ENCODE measurements around the gene PRR12.

Gene PRR12

DNA sequence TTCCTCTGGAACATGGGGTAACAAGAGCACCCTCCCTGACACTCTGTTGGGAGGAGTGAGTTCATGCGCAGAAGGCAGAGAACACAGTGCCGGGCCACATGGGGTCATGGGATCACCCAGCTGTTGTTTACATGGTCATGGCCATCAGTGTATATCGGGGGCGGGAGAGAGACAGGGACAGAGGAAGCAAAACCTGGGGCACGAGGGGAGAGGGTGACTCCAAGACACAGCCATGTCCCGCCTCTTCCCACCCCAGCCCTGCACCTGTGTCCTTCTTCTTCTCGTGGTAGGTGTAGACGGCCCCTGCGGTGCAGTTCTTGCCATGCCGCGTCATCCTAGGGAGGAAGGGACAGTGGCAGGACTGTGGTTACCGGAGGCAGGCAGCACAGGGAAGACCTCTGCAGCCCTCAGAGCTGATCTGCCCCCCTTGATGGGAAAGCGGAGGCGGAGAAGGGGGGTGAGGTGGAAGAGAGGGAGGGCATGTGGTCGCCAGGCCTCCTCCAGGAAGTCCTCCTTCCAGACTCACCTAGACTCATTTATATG is 30.6 kb upstream of the PRR12 start:
- no peak for DNase-seq (ENCODE audit: low read depth)

DNA sequence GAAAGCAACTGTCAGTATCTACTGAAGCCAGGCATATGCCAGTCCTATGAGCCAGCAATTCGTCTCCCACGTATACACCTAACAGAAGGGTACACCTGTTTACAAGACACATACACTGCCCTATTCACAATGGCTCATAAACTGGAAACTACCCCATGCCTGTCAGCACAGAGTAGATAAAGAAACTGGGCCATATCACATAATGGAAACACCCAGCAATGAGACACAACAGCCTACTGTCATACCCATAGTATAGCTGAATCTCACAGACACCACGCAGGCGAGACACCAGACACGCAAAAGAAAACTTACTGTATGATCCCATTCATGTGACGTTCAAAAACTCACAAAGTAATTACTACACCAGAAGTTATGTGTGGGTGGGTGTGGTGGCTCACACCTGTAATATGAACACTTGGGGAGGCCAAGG is 26.4 kb upstream of the PRR12 start:
- no peak for DNase-seq (ENCODE audit: low read depth)

DNA sequence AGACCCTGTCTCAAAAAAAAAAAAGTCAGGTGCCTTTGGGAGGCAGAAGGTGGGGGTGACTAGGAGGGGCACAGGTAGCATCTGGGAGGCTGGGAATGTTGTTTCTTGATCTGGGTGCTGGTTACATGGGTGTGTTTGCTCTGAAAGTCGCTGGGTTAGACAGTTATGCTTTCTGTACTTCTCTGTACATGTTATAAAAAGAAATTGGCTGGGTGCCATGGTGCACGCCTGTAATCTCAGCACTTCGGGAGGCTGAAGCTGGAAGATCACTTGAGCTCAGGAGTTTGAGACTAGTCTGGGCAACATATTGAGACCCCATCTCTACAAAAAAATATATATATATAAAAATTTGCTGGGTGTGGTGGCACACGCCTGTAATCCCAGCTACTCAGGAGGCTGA is 25.7 kb upstream of the PRR12 start:
- DNase-seq (ENCODE audit: low read depth): no peak

DNA sequence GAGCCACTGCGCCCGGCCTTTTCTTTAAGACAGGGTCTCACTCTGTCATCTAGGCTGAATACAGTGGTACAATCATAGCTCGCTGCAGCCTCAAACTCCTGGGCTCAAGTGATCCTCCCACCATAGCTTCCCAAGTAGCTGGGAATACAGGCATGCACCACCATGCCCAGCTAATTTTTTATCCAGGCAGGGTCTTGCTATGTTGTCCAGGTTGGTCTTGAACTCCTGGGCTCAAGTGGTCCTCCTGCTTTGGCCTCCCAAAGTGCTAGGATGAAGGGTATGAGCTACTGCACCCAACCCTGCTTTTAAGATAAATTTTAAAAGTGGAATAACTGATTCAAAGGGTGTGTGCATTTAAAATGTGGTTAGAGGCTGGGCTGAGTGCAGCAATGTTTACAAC is 24.7 kb upstream of the PRR12 start:
- DNase-seq (ENCODE audit: low read depth): no peak

DNA sequence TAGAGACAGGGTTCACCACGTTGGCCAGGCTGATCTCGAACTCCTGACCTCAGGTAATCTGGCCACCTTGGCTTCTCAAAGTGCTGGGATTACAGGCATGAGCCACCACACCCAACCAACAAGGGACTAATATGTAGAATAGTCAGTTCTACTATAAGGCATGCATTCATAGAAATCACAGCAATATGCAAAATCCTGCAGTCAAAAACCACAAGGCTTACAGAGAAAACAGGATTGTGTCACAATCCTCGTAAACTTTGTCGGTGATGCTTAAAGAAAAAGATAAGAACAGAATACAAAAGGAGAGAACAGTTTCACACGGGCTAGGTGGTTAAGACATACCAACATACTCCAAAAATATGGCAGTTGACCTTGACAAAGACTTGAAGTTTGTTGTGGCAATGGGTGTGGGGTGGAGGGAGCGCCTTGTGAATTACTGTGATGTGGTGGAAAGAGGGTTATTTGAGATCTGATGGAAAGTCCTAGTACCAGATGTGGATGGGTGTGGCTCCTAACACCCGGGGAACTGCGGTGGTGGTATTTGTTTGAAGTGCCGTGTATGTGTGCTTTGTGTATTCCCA is 23.0 kb upstream of the PRR12 start:
- DNase-seq (ENCODE audit: low read depth): no peak

DNA sequence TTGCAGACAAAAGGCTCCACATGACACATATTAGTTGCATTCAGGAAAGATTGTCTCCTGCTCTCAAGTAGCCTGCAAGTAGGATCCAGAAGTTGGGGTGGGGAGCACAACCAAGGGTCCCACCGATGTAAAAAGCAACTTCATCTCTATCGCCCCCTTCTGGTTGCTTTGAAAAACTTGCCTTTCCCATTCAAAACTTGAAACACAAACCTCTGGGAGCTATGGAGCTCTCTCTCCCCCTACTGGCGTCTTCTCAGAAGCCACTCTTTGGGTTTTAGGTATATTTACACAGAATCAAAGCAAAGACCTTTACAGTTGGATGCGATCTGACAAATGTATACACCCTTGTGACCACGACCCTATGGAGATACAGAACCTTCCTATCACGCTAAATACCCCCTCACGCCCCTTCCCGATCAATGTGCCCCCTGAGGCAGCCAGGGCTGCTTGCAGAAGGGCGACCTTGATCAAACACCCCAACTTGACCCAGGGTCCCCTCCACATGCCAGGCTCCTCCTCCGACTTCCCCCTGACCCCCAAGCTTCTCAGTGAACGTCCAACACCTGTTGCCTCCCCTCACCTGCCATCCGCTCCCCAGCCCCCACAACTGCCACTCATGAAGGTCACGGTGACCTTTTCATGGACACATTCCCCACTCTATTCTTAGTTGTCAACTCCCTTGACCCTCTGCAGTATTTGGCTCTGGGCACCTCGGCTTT is 20.7 kb upstream of the PRR12 start:
- DNase-seq (ENCODE audit: low read depth): peak; percentile 89

DNA sequence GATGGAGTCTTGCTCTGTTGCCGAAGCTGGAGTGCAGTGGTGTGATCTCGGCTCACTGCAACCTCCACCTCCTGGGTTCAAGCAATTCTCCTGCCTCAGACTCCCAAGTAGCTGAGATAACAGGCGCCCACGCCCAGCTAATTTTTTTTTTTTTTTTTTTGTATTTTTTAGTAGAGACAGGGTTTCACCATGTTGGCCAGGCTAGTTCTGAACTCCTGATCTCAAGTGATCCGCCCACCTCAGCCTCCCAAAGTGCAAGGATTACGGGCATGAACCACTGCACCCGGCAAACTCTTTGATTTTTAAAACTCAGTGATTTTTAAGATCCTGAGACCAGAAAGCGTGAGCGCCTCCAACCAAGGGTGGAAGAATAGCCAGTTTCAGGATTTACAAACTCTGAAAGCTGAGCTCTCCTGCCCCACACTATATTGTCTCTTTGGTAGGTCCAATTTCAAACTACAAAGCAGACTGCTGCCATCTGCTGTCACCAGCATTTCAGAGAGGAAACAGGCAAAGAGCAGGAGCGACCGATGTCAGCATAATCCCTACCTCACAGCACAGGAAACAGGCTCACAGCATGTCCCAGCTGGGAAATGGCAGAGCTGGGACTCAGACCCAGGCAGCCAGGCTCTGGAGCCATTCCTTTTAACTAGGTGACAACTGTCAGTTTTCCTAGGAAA is 19.8 kb upstream of the PRR12 start:
- DNase-seq (ENCODE audit: low read depth): no peak

DNA sequence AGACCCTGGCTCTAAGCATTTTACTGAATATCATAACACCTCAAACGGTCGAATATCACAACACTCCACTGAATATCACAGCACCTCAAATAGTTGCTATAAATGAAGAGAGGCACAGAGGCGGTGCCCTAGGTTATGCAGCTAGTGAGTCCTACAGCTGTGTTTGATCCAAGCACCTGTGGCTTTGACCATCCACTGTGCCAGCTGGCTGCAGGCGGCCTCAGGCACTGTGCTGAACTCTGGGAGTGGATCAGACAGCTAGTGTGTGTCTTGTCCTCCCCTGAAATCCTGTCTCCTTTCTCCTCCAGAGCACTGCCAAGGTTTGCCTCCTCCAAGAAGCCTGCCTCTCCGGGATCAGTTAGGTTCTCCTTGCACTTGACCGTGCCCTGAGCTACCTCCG is 18.0 kb upstream of the PRR12 start:
- no peak for DNase-seq (ENCODE audit: low read depth)

DNA sequence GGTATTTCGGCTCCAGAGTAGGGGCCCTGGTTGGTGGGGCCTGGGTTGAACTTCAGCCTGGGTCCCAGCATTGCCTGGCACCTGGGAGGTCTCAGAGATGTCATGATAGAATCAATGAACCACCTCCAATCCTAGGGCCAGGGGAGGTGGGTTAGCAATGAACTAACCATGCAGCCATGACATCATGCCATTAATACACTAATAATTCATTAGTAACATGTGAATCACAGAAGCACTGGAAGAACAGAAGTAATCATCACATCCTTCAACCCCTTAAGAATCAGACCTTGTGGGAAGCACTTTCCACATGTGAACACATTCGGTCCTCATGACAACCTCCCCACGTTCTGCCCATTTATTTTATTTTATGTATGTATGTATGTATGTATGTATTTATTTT is 17.6 kb upstream of the PRR12 start:
- no peak for DNase-seq (ENCODE audit: low read depth)

DNA sequence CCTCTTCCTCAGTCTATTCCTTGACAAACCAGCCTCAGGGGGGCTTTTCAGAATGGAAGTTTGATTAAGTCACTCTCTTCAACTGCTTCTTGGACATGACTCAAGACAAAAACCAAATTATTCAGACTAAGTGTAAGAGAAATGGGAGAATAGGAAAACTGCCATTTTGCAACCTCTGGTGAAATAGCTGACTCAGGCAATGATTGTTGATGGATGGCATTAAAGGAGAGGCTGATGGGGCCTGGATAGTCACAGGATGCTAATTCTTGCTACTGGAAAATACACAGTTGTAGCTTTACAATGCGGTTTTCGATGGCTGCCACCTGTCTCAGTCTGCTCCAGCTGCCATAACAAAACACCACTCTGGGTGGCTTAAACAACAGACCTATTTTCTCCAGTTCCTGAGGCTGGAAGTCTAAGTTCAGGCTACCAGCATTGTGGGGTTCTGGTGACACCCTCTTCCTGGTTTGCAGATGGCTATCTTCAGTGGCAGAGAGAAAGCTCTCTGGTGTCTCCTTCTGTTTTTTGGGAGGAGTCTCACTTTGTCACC is 16.7 kb upstream of the PRR12 start:
- no peak for DNase-seq (ENCODE audit: low read depth)

DNA sequence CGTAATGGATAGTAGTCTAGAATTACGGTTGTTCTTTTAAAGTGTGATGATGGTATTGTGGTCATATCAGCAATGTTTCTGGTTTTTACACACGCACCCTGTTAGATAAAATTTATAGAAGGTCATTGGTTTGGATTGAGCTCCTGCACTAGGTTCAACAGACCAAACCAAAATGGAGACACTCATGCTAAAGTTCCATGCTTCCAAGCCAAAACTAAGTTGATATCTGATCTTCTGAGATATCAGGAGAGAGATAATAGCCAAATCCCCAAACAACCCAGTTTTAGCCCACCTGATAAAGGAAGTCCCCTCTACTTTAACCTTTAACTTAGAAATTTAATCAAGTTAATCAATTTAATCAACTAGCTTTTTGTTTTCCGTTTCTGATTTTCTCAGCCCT is 11.8 kb upstream of the PRR12 start:
- DNase-seq (ENCODE audit: low read depth): no peak

DNA sequence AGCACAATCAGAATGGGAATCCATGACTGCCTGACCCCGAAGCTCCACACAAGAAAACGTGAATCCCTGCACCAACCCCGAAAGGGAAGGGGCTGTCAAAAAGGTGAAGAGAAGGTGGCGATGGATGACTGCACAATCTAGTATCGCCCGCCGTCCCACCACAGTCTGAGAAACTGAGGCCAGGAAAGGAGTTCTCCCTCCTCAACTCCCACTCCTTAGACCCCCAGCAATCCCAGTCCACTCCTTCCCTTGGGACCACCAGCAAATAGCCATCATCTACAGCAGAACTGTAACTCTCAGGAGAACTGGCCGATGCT is 11.1 kb upstream of the PRR12 start:
- DNase-seq (ENCODE audit: low read depth): peak; percentile 15

DNA sequence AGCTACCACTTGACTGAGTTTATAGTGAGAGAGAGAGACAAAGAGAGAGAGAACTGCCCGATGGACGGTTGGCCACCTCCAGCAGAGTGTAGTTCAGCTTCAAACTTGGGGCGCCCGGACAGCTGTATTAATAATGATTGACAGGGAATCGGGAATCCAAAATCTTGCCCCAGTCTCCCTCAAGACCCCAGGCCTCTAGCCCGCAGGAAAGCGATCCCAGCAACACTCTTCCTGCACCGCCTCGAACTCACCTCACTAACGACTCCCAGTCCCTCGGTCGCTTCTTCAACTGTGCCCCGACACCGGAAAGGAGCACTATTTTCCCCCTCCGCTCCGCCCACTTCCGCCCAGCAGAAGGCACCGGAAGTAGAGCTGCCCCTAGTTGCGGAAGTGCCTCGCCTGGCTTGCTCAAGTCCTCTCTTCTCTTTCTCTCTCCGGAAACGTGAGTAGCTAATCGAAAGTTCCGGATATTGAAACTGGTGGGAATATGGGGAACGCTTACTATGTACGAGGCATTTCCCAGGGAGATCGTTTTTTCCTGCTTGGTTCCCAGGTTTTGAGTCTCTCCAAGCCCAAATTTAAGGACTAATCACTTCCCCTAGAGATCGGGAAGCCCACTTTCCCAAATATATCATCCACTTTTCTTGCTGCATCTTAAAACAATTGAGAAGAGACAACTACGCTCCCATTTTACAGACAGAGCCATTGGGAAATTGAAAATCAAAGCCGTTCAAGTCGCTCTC is 10.5 kb upstream of the PRR12 start, which contains the start of gene NOSIP:
NOSIP (minus strand) TSS at position 293 of the 743 bp plus-strand sequence. CDS start 19,865 bp downstream, outside the sequence.
- peak; percentile 97 for DNase-seq (ENCODE audit: low read depth)

DNA sequence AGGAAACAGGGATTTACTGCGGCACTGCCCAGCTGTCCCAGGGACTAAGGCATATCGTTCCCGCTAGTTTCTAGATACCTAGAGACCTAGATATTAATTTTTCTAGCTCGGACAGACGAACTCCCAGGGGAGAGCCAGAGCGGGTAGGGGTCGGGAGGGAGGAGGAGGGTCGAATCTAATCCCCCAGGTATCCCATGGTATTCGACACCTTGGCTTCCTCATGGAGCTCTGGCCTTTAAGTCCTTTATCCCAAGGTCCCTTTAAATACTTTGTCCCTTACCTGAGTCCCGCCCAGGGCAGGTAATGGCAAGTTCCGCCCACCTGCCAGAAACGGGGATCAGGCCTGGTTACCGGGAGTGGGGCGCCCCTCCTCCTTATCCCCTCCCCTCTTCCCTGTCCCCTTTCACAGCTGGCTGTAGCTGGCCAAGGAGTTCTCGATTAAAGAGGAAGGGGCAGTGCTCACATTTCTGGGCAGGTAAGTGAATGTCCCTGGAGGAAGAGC is 9.9 kb upstream of the PRR12 start, which contains the start of gene PRRG2:
PRRG2 (plus strand) TSS at position 310 of the 502 bp plus-strand sequence. CDS start 1,904 bp downstream, outside the sequence.
- no peak for DNase-seq (ENCODE audit: low read depth)

DNA sequence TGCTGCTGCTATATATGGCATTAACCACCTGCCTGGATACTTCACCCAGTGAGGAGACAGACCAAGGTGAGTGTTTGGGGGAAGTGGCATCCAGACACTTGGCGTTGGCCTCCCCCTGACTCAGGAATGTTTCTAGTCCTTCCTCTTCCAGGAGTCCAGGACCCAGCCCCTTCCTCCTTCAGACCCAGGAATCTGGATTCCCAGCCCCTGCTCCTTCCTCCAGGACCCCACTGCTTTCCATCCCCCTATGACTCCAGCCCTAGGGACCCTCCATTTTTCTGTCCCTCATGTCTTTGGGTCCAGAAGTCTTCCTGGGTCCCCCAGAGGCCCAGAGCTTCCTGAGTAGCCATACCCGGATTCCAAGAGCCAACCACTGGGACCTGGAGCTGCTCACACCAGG is 7.7 kb upstream of the PRR12 start:
- no peak for DNase-seq (ENCODE audit: low read depth)

DNA sequence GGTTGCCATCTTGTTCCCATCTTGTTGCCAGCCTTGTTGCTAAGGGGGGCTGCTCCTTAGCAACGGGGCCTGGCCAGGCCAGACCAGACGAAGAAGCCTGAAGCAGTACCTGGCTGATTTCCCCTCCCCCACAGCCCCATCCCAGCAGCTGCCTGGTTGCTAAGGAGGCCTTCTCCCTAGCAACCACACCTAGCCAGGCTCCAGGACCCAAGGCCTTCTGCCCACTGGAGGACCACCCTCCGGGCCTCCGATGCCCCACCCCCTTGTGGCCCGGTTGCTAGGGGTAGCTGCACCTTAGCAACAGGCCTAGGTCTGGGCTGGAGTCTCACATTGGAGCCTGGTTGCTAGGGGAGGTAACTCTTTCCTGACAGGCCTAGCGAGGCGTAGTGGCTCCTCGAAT is 6.0 kb upstream of the PRR12 start:
- DNase-seq (ENCODE audit: low read depth): no peak

DNA sequence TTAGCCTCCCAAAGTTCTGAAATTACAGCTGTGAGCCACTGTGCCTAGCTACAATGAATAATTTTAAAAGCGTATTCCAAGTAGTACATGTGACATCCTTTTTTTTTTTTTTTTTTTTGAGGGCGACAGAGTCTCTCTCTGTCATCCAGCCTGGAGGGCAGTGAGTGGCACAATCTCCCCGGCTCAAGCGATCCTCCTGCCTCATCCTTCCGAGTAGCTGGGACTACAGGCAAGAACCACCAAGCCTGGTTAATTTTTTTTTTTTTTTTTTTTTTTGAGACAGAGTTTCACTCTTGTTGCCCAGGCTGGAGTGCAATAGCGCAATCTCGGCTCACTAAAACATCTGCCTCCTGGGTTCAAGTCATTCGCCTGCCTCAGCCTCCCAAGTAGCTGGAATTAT is 3.8 kb upstream of the PRR12 start:
- no peak for DNase-seq (ENCODE audit: low read depth)

DNA sequence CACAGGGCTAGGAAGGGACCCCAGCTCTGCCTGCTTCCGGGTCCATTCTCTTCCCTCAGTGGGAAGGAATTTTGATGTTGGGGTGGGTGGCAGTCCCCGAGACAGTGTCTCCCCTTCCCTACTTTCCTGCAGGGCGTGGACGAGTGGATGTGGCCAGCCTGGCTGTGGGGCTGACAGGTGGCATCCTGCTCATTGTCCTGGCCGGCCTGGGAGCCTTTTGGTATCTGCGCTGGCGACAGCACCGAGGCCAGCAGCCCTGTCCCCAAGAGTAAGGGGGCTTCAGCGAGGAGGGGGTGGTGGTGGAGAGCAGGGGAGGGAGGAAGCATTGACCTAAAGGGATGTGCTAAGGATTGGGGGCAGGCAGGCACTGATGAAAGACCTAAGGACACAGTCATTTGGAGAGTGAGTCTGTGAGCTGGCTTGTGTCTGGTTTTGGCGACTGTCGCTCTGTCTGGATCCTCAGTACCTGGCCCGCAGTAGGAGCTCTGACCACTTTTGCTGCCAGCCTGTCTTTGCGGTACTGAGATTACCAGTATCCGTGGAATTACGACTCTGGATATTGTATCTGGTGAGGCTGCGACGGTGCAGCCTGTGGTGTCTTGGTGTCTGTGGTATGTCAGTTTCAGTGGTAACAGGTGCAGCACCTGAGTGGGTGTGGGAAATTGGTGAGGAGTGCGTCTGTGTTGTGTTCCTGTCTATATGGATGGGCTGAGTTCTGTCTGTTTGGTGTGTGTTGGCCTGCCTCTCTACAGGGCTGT is 2.4 kb upstream of the PRR12 start:
- DNase-seq (ENCODE audit: low read depth): no peak

DNA sequence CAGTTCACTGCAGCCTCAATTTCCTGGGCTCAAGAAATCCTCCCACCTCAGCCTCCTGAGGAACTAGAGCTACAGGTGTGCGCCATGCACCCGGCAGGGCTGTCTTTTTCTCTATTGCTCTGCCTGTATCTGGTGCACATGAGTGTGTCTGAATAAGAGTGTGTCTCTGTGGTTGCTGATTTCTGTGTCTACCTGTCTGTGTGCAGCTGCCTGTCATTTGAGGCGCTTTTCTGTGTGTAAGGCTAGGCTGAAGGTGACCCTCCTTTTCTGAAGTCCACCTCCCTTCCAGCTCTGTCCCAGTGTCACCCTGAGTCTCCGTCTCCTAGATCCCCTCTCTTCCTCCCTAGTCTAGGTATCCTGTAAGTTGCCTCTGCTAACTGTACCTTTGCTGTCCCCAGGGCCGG is 1.5 kb upstream of the PRR12 start:
- DNase-seq (ENCODE audit: low read depth): no peak

DNA sequence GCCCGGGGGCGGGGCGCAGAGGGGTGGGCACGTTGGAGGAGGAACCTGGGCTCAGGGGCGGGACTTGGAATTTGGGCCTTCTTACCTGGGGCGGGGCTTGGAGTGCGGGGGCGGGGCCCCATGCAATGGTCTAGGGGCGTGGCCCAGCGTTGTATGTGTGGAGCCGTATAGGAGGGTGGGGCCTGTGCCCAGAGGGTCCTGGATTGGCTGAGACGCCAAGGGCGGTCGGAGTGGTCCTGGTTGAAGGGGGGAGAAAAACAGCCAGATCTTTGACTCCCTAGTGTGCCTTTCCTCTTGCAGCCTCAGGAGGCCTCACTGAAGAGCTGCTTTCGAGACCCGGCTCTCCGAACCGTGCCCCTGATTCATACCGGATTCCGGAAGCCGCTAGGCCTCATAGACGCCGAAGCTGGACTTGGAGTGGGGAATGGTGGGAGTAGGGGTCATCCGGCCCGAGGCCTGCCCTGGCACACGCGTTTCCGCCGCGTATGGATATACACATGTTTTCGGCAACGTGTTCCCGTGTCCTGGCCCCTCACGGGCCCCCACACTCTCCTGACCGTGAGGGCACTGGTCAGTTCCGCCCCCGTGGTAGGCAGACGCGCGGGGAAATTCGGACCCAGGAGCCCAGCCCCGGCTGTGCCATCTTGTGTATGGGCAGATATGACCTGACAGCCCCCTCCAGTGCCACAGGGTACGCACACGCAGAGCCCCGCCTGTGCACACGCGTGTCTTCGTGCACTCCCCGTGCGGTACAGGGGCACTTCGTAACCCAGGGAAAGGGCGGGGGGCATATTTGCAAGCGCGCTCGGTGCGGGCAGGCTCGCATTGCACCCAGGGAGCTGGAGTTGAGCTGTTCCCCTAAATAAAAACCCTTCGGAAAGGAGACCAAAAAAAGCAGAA is 661 bp upstream of the PRR12 start:
- peak; percentile 98 for DNase-seq (ENCODE audit: low read depth)
